Activated CD8-positive, alpha-beta memory T cell treated with anti-CD3 and anti-CD28 coated beads, Interleukin-2, amount 10 ng/mL, durations not matched to agents 7 days and 5 days (primary cell): ENCODE measurements around the gene INHA. TPM values are rescaled to one million over a fixed set of nuclear protein-coding genes. Genes with fewer than 3 reads are reported as not detected.
A peak's percentile ranks its signal among the peaks of the same experiment; 100 is the strongest.

ENCODE experiments used
- ATAC-seq: fragments of 150-1000 bp; cut with Tn5 transposase; one replicate; pipeline ENCODE4 v1.10.0; 2021; ENCODE audit warnings: moderate library complexity
- CTCF ChIA-PET: fragments of 350-600 bp; sonication (Branson Sonifier 250); formaldehyde crosslinking; loops from one replicate; lab custom pipeline; 2021; ENCODE audit warnings: antibody characterized with exemption; lab: Charles Lee
- DNase-seq: peaks from one replicate; pipeline ENCODE4 v3.0.0-alpha.2; 2020
- H3K27ac Mint-ChIP-seq: one replicate; pipeline ENCODE4 v1.8.0; 2021; ENCODE audit warnings: mild to moderate bottlenecking, mixed read lengths
- H3K27me3 Mint-ChIP-seq: one replicate; pipeline ENCODE4 v1.8.0; 2021; ENCODE audit warnings: mixed read lengths
- H3K36me3 Mint-ChIP-seq: one replicate; pipeline ENCODE4 v1.8.0; 2021; ENCODE audit warnings: mild to moderate bottlenecking, mixed read lengths
- H3K4me1 Mint-ChIP-seq: one replicate; pipeline ENCODE4 v1.8.0; 2021; ENCODE audit warnings: mixed read lengths
- H3K4me3 Mint-ChIP-seq: one replicate; pipeline ENCODE4 v1.8.0; 2021; ENCODE audit warnings: mild to moderate bottlenecking, moderate library complexity, mixed read lengths
- H3K9me3 Mint-ChIP-seq: one replicate; pipeline ENCODE4 v1.8.0; 2022; ENCODE audit warnings: low read depth, mixed read lengths
- total RNA-seq, 2 experiments: library from RNA; stranded (reverse); gene quantifications; one replicate each; pipeline ENCODE4 v1.2.3, GENCODE V29; 2021

INHA gene
- total RNA-seq, 2 experiments from 2014 or later: not detected

DNA sequence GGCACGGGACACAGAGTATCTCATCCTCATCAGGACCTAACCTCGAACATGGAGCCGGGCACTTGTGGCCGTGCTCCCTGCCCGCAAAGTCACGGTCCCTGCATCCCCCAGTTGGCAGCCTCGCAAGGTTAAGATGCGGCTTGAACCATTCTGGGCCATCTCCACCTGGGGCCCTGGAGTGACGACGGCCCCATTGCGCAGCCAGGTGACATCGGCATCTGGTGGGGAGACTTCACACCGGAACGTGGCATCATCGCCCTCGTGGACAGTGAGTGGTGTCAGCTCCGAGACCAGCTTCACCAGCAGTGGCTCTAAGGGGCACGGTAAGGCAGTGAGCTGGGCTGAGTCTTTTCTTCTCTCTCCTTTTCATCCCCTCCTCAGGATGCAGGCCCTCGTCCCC lies 15.7 kb upstream of the INHA start:
- Mint-ChIP-seq H3K4me1 (peaks cover 2% of the 10 kb centered on the region), H3K27me3 (peaks cover 19% of the 10 kb centered on the region), H3K27ac (no peak overlapping the region), H3K9me3 (no peaks in the 10 kb centered on the region), H3K4me3 (no peak overlapping the region), H3K36me3 (no peaks in the 10 kb centered on the region)
- no peak for ATAC-seq
- DNase-seq: no peak
- CTCF ChIA-PET: interaction anchor here (2.4 kb wide), 1 partner anchor 15 kb away, joined by 11 read pairs; no protein-coding TSS in a partner anchor

DNA sequence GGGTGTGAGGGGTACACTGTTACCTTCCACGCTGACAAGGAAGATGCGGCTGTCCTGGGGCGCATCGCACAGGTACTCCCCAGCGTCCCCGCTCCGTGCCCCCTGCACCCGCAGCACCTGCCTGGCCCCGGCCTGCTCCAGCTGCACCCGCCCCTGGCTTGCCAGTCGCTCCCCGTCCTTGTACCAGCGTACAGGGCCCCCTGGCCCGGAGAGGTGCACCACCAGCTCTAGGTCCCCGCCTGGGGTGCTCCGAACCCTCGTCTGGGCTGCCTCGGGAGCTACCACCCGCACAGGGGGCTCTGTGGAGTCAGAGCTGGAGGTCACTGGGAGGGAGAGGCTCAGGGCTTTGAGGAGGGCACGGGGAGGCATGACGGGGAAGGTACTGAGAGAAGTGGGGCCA lies 14.8 kb upstream of the INHA start:
- Mint-ChIP-seq H3K4me3 (no peak overlapping the region), H3K27ac (no peak overlapping the region), H3K36me3 (no peaks in the 10 kb centered on the region), H3K4me1 (no peaks in the 10 kb centered on the region), H3K9me3 (no peaks in the 10 kb centered on the region), H3K27me3 (peaks cover 15% of the 10 kb centered on the region)
- CTCF ChIA-PET: interaction anchor here (1.4 to 2.4 kb wide), 2 partner anchors 16 to 85 kb away, joined by 5 to 11 read pairs; no protein-coding TSS in a partner anchor
- ATAC-seq (no peak), DNase-seq (no peak)

DNA sequence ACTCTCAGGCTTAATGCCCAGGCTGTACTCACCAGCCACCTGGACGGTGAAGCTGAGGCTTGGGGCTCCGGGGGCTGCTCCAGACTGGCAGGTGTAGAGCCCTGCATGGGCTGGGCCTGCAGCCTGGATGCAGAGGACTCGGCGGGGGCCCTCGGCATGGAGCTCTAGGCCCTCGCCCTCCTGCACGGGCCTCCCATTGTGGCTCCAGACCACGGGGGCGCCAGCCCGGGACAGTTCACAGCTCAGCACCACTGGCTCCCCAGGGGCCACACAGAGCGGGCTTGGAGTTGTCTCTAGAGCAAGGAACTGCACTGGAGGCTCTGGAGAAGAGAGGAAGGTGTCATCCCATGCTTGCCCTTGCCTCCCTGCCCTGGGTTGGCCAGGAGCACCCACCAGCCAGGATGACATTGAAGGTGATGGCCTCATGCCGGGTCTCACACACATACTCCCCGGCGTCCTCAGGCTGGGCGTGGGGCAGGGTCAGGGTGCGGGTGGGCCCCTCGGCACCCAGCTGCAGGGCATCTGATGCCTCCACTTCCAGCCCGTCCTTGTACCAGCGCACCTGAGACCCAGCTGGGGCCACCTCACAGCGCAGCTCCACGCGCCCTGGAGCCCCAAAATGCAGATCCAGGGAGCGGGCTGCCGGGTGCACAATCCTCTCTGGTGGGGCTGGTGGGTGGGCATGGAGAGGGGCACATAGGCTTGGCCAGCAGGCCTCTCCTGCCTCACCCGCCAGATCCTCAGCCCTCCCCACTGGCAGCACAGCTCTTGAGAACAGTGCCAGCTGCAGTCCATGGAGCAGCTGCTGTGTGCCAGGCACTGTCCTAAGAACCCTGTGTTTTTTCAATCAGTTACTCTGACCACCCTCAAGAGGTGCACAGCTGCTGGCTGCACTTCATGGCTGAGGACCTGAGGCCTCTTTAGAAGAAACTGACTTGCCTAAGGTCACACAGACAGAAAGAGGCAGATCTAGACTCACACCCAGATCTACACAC lies 14.0 kb upstream of the INHA start:
- Mint-ChIP-seq H3K27ac (no peak overlapping the region), H3K36me3 (no peaks in the 10 kb centered on the region), H3K4me3 (no peak overlapping the region), H3K4me1 (no peaks in the 10 kb centered on the region), H3K27me3 (peaks cover 15% of the 10 kb centered on the region), H3K9me3 (no peaks in the 10 kb centered on the region)
- ATAC-seq (no peak), DNase-seq (no peak)
- CTCF ChIA-PET: interaction anchor here (1.4 to 2.4 kb wide), 2 partner anchors 17 to 84 kb away, joined by 5 to 11 read pairs; no protein-coding TSS in a partner anchor

DNA sequence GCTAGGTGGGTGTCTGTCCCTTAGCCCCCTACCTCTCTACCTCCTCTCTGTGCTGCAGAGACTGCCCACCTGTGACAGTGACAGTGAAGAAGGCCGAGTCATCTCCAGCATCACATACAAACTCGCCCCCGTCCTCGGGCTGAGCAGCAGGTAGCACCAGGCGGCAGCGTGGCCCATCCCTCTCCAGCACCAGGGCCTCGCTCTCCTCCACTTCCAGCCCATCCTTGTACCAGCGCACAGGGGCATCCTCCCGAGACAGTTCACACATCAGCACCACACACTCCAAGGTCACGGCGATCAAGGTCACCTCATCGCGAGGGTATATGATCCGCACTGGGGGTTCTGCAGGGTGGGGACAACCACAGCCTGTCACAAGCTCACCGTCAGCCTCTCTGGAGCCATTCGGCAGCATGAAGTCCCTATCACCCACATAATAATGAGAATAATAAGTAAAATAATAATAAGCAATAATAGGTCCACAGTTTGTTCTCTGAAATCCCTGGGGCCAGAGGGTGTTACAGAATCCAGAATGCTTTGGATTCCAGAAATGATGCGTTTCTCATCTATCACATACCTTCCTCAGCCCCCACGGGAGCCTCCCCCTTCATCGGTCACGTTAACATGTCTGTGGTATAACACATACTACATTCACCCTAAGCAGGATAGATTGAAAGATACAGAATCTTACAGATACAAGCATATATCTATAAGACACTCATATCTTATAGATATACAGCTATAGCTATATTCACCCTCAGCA lies 12.8 kb upstream of the INHA start:
- ATAC-seq: no peak
- H3K36me3 Mint-ChIP-seq: no peaks in the 10 kb centered on the region
- CTCF ChIA-PET: interaction anchor here (0.7 to 6.0 kb wide), 13 partner anchors 7 to 82 kb away, joined by 3 to 60 read pairs (median 4); partner anchors contain the start of genes CHPF, INHA, OBSL1 and TMEM198
- no peak overlapping the region for H3K4me3 Mint-ChIP-seq
- DNase-seq: no peak
- no peaks in the 10 kb centered on the region for H3K4me1 Mint-ChIP-seq
- no peak overlapping the region for H3K27ac Mint-ChIP-seq
- peaks cover 7% of the 10 kb centered on the region for H3K27me3 Mint-ChIP-seq
- H3K9me3 Mint-ChIP-seq: no peaks in the 10 kb centered on the region

DNA sequence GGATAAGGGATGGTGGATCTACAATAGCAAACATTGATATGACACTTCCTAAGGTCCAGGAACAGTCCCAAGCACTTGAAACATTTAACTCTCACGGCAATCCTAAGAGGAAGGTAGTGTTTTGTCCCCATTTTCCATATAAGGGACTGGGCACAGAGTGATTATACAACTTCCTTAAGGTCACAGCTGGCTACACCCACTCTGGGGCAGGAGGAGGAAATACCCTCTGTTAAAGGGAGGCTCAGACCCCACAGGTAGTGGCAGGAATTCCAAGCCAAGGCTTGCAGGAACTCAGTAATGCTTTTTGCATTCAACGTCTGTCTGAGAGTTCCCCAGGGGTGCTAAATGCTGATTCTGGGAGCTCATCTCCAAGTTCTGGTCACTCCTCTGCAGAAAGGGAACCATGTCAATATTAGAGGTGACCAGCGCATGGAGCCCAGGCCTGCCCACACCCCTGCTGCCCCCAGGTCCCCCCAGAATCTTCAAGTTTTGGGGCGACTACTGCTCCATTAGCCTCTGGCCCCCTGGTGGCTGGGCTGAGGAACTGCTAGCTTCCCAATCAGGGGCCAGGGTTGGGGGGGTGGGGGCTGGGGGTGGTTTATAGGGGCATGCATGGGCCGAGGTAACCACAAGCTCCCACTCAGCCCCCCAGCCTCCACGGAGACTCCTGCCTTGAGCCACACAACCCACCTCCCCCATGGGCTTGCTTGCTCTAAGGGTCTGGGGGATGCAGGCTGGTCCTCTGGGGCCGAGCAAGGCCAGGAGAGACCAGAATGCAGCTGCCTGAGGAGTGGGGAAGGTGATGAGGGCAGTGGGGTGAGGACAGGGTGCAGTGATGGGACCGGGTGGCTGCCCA lies 11.8 kb upstream of the INHA start:
- DNase-seq (no peak), ATAC-seq (peak; percentile 49)
- Mint-ChIP-seq H3K27me3 (peaks cover 6% of the 10 kb centered on the region), H3K27ac (no peak overlapping the region), H3K36me3 (no peaks in the 10 kb centered on the region), H3K9me3 (no peaks in the 10 kb centered on the region), H3K4me3 (no peak overlapping the region), H3K4me1 (no peaks in the 10 kb centered on the region)
- CTCF ChIA-PET: interaction anchor here (0.6 to 6.0 kb wide), 20 partner anchors 8 to 615 kb away, joined by 3 to 60 read pairs (median 3); partner anchors contain the start of genes CHPF, GMPPA, INHA and OBSL1

DNA sequence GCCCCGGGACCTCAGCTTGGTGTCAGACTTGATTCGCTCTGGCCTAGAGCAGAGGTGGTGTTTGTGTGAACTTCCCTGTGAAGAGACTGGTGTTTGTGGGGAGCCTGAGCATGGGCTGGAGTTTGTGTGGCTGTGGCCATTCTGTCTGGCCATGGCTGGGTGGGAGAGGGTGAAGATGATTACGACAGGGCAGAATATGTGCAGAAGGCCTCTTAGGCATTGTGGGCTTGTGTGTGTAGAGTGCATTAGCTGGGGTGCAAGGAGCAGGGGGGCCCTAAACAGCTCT lies 11.3 kb upstream of the INHA start:
- Mint-ChIP-seq H3K27ac (no peak overlapping the region), H3K4me3 (no peak overlapping the region), H3K4me1 (no peaks in the 10 kb centered on the region), H3K27me3 (peaks cover 6% of the 10 kb centered on the region), H3K9me3 (no peaks in the 10 kb centered on the region), H3K36me3 (no peaks in the 10 kb centered on the region)
- CTCF ChIA-PET: interaction anchor here (0.6 to 6.0 kb wide), 15 partner anchors 9 to 616 kb away, joined by 3 to 60 read pairs (median 4); partner anchors contain the start of genes CHPF, GMPPA, INHA and OBSL1
- DNase-seq (no peak), ATAC-seq (no peak)

DNA sequence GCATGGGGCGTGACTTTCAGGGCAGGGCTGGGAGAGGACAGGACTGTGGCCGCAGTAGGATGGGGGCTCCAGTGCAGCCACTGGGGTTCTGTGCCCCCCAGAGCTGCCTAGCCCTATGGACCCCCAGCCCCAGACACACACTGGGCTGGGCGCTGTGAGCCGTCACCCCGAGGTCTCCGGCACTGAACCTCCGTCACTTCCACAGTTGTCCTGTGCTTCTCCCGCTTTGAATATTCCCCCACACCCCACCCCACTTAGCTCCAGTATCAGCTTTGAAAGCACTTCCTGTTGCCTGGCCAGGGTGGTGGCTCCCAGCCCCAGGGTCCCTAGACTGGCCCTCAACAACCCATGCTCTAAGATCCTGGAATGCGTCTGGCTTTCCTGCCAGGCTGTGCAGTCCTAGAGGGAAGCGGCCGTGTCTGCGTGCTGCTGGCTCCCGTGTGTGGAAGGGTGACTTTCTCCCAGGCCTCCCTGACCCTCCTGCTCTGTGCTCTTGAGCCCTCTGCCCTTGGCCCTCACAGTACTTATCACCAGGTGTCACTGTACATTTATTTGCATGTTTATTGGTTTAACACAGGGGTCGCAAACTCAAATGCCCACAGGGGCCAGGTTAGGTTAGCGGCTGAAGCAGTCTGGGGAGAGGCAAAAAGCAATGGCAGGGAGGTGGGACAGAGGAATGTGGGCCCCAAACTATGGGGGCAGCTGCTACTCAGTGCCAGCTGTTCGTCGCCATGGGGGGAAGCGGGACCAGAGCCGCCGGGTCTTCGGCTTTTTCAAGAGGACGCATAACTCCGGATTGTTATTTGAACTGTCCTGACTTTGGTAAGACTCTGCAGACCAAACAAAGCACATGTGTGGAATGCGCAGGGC lies 10.7 kb upstream of the INHA start:
- DNase-seq (no peak), ATAC-seq (no peak)
- Mint-ChIP-seq H3K4me1 (no peaks in the 10 kb centered on the region), H3K36me3 (no peaks in the 10 kb centered on the region), H3K9me3 (no peaks in the 10 kb centered on the region), H3K27me3 (peaks cover 6% of the 10 kb centered on the region), H3K27ac (no peak overlapping the region), H3K4me3 (no peak overlapping the region)
- CTCF ChIA-PET: interaction anchor here (0.7 to 6.0 kb wide), 6 partner anchors 9 to 84 kb away, joined by 3 to 60 read pairs (median 5); partner anchors contain the start of genes CHPF, STK11IP and TMEM198

DNA sequence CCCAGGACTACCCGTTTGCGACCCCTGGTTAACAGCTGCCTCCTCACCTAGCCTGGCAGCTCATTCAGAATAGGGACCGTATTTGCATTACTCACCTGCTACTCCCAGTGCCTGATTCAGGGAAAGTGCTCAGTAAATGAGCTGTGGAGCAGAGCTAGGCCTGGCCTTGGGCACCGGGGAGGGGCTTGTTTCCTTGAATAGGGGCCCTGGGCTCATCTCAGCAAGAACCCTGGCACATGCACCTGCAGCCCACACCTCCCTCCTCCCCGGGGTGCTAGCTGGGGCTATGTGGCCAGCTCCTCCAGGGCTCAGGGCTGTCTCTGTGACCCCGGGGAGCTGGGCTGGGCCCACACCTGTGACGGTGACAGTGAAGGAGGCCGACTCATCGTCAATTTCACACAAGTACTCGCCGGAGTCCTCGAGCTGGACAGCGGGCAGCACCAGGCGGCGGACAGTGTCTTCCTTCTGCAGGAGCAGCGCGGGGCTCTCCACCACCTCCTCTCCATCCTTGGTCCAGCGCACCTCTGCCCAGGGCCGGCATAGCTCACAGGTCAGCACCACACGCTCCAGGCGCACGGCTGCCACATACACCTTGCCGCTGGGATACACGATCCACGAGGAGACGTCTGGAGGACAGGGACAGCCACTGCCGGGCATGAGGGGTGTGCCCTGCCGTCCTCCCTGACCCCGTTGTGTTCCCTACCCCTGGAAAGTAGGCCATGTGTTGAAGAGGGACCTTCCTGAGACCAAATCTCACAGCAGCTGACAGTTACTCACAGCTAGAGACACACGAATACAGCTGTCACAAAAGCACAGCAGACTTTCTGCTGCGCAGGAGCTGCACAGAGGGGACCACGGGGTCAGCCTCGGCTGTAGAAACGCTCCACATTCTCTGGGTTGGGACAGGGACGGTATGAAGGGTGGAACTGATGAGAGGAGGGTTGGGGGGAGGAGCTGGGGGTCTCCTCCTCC lies 9.8 kb upstream of the INHA start:
- H3K9me3 Mint-ChIP-seq: no peaks in the 10 kb centered on the region
- no peaks in the 10 kb centered on the region for H3K36me3 Mint-ChIP-seq
- H3K4me3 Mint-ChIP-seq: no peak overlapping the region
- CTCF ChIA-PET: interaction anchor here (2.9 to 6.0 kb wide), 2 partner anchors 10 to 21 kb away, joined by 15 to 60 read pairs; partner anchors contain the start of genes CHPF and TMEM198
- no peak for ATAC-seq
- DNase-seq: no peak
- H3K27me3 Mint-ChIP-seq: peaks cover 6% of the 10 kb centered on the region
- H3K4me1 Mint-ChIP-seq: no peaks in the 10 kb centered on the region
- no peak overlapping the region for H3K27ac Mint-ChIP-seq

DNA sequence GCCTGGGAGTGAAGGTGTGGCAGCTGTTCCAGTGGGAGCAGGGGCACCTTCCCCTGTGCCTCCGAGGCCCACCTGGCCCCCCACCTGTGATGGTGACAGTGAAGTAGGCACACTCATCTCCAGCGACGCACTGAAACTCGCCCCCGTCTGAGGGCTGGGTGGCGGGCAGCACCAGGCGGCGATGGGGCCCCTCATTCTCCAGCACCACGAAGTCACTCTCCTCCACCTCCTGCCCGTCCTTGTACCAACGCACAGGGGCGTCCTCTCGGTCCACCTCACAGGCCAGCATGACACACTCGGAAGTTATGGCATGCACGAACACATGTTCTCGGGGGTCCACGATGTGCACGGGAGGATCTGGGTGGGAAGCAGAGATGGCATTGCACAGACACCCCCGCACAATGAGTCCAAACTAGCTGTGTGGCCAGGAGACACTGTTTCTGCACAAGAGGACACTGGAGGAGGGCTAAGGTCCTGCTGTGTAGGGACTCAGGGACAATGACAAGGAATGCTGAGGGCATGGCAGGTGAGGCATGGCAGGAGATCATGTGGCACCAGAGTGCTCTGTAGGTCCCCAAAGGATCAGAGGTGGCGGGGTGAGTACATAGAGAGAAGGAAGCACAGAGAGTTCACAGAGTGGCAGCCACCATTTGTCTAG lies 8.7 kb upstream of the INHA start:
- ATAC-seq (no peak), DNase-seq (no peak)
- no peaks in the 10 kb centered on the region for H3K4me1 Mint-ChIP-seq
- H3K4me3 Mint-ChIP-seq: no peak overlapping the region
- H3K9me3 Mint-ChIP-seq: no peaks in the 10 kb centered on the region
- CTCF ChIA-PET: interaction anchor here (6.0 kb wide), 1 partner anchor 23 kb away, joined by 60 read pairs; the partner anchor contains the start of genes CHPF and TMEM198
- no peak overlapping the region for H3K27ac Mint-ChIP-seq
- no peaks in the 10 kb centered on the region for H3K36me3 Mint-ChIP-seq
- H3K27me3 Mint-ChIP-seq: peaks cover 6% of the 10 kb centered on the region

DNA sequence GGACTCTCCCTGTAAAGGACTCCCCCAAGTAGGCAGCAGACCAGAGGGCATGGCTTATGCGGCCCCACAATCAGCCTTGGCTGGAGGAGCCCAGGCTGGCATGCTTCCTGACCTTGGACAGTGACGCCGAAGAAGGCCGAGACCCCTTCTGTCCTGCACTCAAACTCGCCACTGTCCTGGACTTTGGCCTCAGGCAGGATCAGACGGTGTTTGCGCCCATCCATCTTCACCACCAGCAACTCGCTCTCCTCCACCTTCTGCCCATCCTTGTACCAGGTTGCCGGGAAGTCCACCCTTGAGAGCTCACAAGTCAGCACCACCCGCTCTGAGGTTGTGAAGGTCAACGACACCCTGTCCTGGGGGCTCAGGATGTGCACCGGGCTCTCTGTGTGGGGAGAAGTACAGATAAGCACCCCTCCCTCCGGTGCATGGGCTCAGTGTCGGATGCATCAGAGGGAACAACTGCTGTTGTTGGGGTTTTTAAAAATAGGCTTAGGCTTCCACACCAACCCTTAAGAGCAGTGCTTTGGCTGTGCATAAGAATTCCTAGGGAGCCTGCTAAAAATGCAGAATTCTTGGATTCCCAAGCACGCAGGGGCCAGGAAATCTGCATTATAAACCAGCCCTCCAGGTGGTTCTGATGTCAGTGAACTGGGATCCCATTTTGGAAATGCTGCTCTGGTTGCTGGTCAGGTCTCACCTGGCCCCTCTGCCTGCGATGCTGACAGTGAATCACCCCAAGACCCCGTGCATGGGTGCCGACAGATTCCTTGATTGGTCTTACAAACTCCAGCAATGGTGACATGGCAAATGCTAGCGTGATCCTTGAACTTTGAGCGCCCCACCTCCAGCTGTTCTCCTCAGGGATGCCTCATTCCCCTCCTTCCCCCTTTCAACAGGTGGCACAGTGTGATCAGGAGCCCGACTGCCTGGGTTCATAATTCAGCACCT lies 6.7 kb upstream of the INHA start:
- CTCF ChIA-PET: interaction anchor here (6.0 kb wide), 1 partner anchor 25 kb away, joined by 60 read pairs; the partner anchor contains the start of genes CHPF and TMEM198
- no peak for ATAC-seq
- H3K27ac Mint-ChIP-seq: no peak overlapping the region
- H3K9me3 Mint-ChIP-seq: no peaks in the 10 kb centered on the region
- no peak overlapping the region for H3K4me3 Mint-ChIP-seq
- peaks cover 21% of the 10 kb centered on the region for H3K27me3 Mint-ChIP-seq
- no peaks in the 10 kb centered on the region for H3K36me3 Mint-ChIP-seq
- no peaks in the 10 kb centered on the region for H3K4me1 Mint-ChIP-seq
- no peak for DNase-seq
